ENCODE results near the gene CACNB2. TPM values are rescaled to one million over a fixed set of nuclear protein-coding genes. Genes with fewer than 3 reads are reported as not detected.

CACNB2 gene
- total RNA-seq, 2 donors from 2014 or later = 5.5 to 17.4 TPM

DNA sequence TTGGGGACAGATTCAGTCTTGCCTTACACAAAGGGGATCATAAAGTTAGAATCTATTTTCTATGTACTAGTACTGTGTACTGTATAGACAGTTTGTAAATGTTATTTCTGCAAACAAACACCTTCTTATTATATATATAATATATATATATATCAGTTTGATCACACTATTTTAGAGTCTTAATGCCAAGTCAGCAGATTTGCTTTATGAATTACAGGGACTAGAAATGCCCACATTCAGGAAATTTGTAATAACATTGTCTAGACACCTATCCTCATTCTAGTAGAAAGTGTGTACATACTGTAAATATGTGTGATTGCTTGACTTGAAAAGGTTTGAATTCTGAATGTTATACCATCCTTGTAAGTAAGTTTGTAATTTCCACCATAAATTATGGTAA is 400.0 kb downstream of the CACNB2 start:
- Histone ChIP-seq H3K4me1 (replicated peaks) (no peaks in the 10 kb centered on the region), H3K9me3 (no peaks in the 10 kb centered on the region), H3K4me3 (no peak overlapping the region), H3K27ac (no peak overlapping the region), H3K36me3 (peaks cover 0 to 9% of the 10 kb centered on the region in 2 donors), H3K27me3 (replicated peaks; ENCODE audit: insufficient read depth) (no peaks in the 10 kb centered on the region)
- no peak for DNase-seq (ENCODE audit: low spot score)
- TF ChIP-seq POLR2AphosphoS5 (IDR thresholded peaks at IDR 0.05) = no peak
- TF ChIP-seq, protein P1, sequence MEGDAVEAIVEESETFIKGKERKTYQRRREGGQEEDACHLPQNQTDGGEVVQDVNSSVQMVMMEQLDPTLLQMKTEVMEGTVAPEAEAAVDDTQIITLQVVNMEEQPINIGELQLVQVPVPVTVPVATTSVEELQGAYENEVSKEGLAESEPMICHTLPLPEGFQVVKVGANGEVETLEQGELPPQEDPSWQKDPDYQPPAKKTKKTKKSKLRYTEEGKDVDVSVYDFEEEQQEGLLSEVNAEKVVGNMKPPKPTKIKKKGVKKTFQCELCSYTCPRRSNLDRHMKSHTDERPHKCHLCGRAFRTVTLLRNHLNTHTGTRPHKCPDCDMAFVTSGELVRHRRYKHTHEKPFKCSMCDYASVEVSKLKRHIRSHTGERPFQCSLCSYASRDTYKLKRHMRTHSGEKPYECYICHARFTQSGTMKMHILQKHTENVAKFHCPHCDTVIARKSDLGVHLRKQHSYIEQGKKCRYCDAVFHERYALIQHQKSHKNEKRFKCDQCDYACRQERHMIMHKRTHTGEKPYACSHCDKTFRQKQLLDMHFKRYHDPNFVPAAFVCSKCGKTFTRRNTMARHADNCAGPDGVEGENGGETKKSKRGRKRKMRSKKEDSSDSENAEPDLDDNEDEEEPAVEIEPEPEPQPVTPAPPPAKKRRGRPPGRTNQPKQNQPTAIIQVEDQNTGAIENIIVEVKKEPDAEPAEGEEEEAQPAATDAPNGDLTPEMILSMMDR (IDR thresholded peaks at IDR 0.05) = no peak
- intact Hi-C loops (cut with DNase I) = no loop called here

- Histone ChIP-seq H3K4me3 (no peak overlapping the region), H3K9me3 (no peaks in the 10 kb centered on the region), H3K4me1 (replicated peaks) (no peaks in the 10 kb centered on the region), H3K36me3 (peaks cover 0 to 9% of the 10 kb centered on the region in 2 donors), H3K27me3 (replicated peaks; ENCODE audit: insufficient read depth) (no peaks in the 10 kb centered on the region), H3K27ac (no peak overlapping the region)
- intact Hi-C loops (cut with DNase I) = no loop called here
- TF ChIP-seq POLR2AphosphoS5 (IDR thresholded peaks at IDR 0.05) = no peak
- TF ChIP-seq, protein P1 (IDR thresholded peaks at IDR 0.05) = no peak
- no peak for TF ChIP-seq POLR2A (IDR thresholded peaks at IDR 0.05)
- DNase-seq (ENCODE audit: low spot score) = no peak
Observed at GRCh38 chr10:18542832-18543231, 402.6 kb downstream of the CACNB2 start.

GRCh38 chr10:18545621-18546305 is 405.5 kb downstream of the CACNB2 start:
- Histone ChIP-seq H3K9me3 (no peaks in the 10 kb centered on the region), H3K36me3 (no peaks in the 10 kb centered on the region), H3K27me3 (replicated peaks; ENCODE audit: insufficient read depth) (no peaks in the 10 kb centered on the region), H3K4me3 (no peak overlapping the region), H3K4me1 (replicated peaks) (no peaks in the 10 kb centered on the region), H3K27ac (no peak overlapping the region)
- no peak for TF ChIP-seq POLR2AphosphoS5 (IDR thresholded peaks at IDR 0.05)
- no peak for TF ChIP-seq POLR2A (IDR thresholded peaks at IDR 0.05)
- TF ChIP-seq, protein P1 (IDR thresholded peaks at IDR 0.05) = no peak
- intact Hi-C loops (cut with DNase I) = no loop called here
- WGBS = 93% methylated on average over 7 of the region's 7 CpGs
- DNase-seq (ENCODE audit: low spot score) = no peak

DNA sequence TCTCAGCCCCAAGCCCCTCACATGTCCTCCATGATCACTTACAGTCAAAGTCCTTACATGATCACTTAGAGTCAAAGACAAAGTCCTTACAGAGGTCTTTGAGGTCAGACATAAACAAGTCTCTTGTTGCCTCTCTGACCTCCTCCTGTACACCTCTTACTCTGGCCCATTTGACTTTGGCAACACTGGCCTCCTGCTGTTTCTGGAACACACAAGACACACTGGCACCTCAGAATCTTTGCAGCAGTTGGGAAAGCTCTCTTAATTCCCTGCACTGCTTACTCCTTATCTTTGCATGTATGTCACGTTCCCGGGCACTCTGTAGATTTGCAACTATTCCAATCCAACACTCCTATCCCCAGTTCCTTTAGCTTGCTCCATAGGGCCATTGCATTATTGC is 408.9 kb downstream of the CACNB2 start:
- TF ChIP-seq POLR2AphosphoS5 (IDR thresholded peaks at IDR 0.05) = no peak
- H3K9me3 ChIP-seq = no peaks in the 10 kb centered on the region
- H3K27ac ChIP-seq = no peak overlapping the region
- 92% methylated on average over 2 of the region's 2 CpGs for WGBS
- no peak for DNase-seq (ENCODE audit: low spot score)
- H3K4me3 ChIP-seq = no peak overlapping the region
- no peaks in the 10 kb centered on the region for H3K36me3 ChIP-seq
- intact Hi-C loops (cut with DNase I) = no loop called here
- H3K27me3 ChIP-seq (replicated peaks; ENCODE audit: insufficient read depth) = no peaks in the 10 kb centered on the region
- H3K4me1 ChIP-seq (replicated peaks) = no peaks in the 10 kb centered on the region

DNA sequence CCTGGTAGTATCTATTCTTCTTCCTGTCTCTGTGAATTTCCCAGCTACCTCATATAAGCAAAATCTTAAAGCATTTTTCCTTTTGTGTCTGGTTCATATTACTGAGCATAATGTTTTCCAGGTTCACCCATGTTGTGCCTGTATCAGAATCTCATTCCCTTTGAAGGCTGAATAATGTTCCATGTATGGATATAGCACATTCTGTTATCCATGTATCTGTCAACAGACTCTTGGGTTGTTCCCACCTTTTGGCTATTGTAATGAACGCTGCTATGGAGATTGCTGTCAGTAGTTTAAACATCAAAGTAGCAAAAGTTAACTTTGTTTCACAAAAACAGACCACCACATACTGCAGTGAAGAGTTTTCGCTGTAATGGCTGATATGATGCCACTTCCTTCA is 411.2 kb downstream of the CACNB2 start:
- no peak for TF ChIP-seq POLR2A (IDR thresholded peaks at IDR 0.05)
- no peak for TF ChIP-seq POLR2AphosphoS5 (IDR thresholded peaks at IDR 0.05)
- TF ChIP-seq, protein P1 (IDR thresholded peaks at IDR 0.05) = no peak
- H3K9me3 ChIP-seq = no peaks in the 10 kb centered on the region
- intact Hi-C loops (cut with DNase I) = no loop called here
- no peak for DNase-seq (ENCODE audit: low spot score)
- H3K36me3 ChIP-seq = no peaks in the 10 kb centered on the region
- H3K4me3 ChIP-seq = no peak overlapping the region
- WGBS = 99% methylated on average over 2 of the region's 2 CpGs
- H3K27me3 ChIP-seq (replicated peaks; ENCODE audit: insufficient read depth) = no peaks in the 10 kb centered on the region
- no peaks in the 10 kb centered on the region for H3K4me1 ChIP-seq (replicated peaks)
- H3K27ac ChIP-seq = no peak overlapping the region

Measured in prostate gland (tissue), 2 donors.